PC-9 (cell line): ENCODE results near the gene PGPEP1. TPM values are rescaled to one million over a fixed set of nuclear protein-coding genes. Genes with fewer than 3 reads are reported as not detected.
A peak's percentile ranks its signal among the peaks of the same experiment; 100 is the strongest.

Experiments used
- BruUV-seq: library from RNA; stranded (reverse); fragments of 400-500 nt; replicated peaks from 2 replicates; lab custom pipeline; 2021; lab: Mats Ljungman, UMichigan
- CTCF ChIA-PET: fragments of 300-600 bp; sonication (Branson Sonifier 250); formaldehyde crosslinking; loops from one replicate; lab custom pipeline; 2022; ENCODE audit warnings: antibody characterized with exemption; lab: Charles Lee
- POLR2A ChIA-PET: fragments of 300-600 bp; sonication (Branson Sonifier 250); formaldehyde crosslinking; loops from one replicate; lab custom pipeline; 2022; ENCODE audit warnings: antibody characterized with exemption; ENCODE audit not compliant: unreplicated experiment; lab: Charles Lee
- DNase-seq, 2 experiments: peaks; one replicate each; pipeline versions ENCODE4 v3.0.0 to v3.0.0-alpha.2; 2015 to 2022; ENCODE audit warnings: mixed read lengths in 1 of 2
- H2AFZ ChIP-seq: fragments of 200-600 bp; sonication (generic); 2 replicates; pipeline ENCODE4 v1.8.1; 2017; ENCODE audit warnings: antibody characterized with exemption
- H3F3A ChIP-seq: fragments of 200-600 bp; sonication (generic); 2 replicates; pipeline ENCODE4 v1.8.1; 2017; ENCODE audit warnings: antibody characterized with exemption, mild to moderate bottlenecking, low read depth; ENCODE audit not compliant: insufficient read depth
- H3K27ac ChIP-seq: fragments of 200-600 bp; sonication (generic); 2 replicates; pipeline ENCODE4 v1.6.1; 2016; ENCODE audit warnings: mixed run types
- H3K27me3 ChIP-seq: fragments of 200-600 bp; sonication (generic); 2 replicates; pipeline ENCODE4 v1.6.1; 2016; ENCODE audit warnings: low read depth, mixed run types; ENCODE audit not compliant: insufficient read depth
- H3K36me3 ChIP-seq: fragments of 200-600 bp; sonication (generic); 2 replicates; pipeline ENCODE4 v1.6.1; 2016; ENCODE audit warnings: low read depth, mixed run types
- H3K4me1 ChIP-seq: fragments of 200-600 bp; sonication (generic); replicated peaks from 2 replicates; pipeline ENCODE4 v1.6.1; 2016; ENCODE audit warnings: mixed run types; ENCODE audit not compliant: insufficient read depth
- H3K4me2 ChIP-seq: fragments of 200-600 bp; sonication (generic); 2 replicates; pipeline ENCODE4 v1.6.1; 2017; ENCODE audit warnings: mixed run types
- H3K4me3 ChIP-seq: fragments of 200-600 bp; sonication (generic); 2 replicates; pipeline ENCODE4 v1.6.1; 2016; ENCODE audit warnings: mixed run types
- H3K79me2 ChIP-seq: fragments of 200-600 bp; sonication (generic); 2 replicates; pipeline ENCODE4 v1.6.1; 2017; ENCODE audit warnings: low read depth, mixed run types
- H3K9me2 ChIP-seq: fragments of 200-600 bp; sonication (generic); 2 replicates; pipeline ENCODE4 v1.8.1; 2017; ENCODE audit warnings: mild to moderate bottlenecking; ENCODE audit not compliant: insufficient read depth
- H3K9me3 ChIP-seq: fragments of 200-600 bp; sonication (generic); 2 replicates; pipeline ENCODE4 v1.8.1; 2016; ENCODE audit warnings: low read depth; ENCODE audit not compliant: insufficient read depth
- H4K20me1 ChIP-seq: fragments of 200-600 bp; sonication (generic); 2 replicates; pipeline ENCODE4 v1.8.1; 2017; ENCODE audit not compliant: insufficient read depth
- EZH2 ChIP-seq: fragments of 200-600 bp; sonication (generic); IDR thresholded peaks from 2 replicates; pipeline ENCODE4 v1.8.0; 2017; ENCODE audit warnings: antibody characterized with exemption, low read depth
- intact Hi-C: fragments of 100-400 bp; cut with micrococcal nuclease; formaldehyde crosslinking; loops from one replicate; pipeline ENCODE4 v1.10.0; 2022; ENCODE audit not compliant: unreplicated experiment
- total RNA-seq: library from RNA; stranded (reverse); gene quantifications from 2 replicates; pipeline ENCODE4 v1.2.3, GENCODE V29; 2021
- TF ChIP-seq, protein P1 (sequence below): fragments of 200-600 bp; sonication (generic); conservative IDR thresholded peaks from 2 replicates; pipeline ENCODE4 v1.6.1; 2017; ENCODE audit warnings: mixed run types, antibody characterized with exemption, mild to moderate bottlenecking, moderate library complexity

The PGPEP1 gene
- total RNA-seq, 1 experiment from 2014 or later = 53.6 TPM

DNA sequence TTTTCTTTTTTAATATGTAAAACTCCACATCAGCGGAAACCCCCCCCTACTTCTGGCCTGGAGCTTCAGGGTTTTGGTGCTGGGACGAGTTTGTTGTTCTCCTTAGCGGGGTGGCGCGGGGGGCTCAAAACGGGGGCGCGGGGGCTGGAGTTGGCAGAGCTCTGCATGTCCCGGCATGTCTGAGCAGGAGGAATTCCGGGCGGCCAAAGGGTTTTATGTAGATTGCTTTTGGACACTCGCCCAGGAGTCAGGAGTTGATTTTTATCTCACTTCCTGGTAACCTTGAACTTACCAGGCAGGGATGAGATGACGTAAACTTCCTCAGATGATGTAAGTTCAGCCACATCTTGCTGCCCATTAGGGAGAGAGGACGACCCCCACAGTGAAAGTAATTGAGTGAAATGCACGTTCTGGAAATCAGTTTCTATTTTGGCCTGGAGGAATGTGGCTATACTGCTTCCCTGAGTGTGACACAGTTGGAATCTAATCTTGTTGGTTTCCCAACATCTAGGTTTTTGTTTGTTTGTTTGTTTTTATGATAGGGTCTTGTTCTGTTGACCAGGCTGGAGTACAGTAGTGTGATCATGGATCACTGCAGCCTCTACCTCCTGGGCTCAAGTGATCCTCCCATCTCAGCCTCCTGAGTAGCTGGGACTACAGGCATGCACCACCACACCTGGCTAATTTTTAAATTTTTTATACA is 24.6 kb downstream of the PGPEP1 start:
- TF ChIP-seq EZH2 = no peak
- TF ChIP-seq, protein P1, sequence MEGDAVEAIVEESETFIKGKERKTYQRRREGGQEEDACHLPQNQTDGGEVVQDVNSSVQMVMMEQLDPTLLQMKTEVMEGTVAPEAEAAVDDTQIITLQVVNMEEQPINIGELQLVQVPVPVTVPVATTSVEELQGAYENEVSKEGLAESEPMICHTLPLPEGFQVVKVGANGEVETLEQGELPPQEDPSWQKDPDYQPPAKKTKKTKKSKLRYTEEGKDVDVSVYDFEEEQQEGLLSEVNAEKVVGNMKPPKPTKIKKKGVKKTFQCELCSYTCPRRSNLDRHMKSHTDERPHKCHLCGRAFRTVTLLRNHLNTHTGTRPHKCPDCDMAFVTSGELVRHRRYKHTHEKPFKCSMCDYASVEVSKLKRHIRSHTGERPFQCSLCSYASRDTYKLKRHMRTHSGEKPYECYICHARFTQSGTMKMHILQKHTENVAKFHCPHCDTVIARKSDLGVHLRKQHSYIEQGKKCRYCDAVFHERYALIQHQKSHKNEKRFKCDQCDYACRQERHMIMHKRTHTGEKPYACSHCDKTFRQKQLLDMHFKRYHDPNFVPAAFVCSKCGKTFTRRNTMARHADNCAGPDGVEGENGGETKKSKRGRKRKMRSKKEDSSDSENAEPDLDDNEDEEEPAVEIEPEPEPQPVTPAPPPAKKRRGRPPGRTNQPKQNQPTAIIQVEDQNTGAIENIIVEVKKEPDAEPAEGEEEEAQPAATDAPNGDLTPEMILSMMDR = no peak
- Histone ChIP-seq H3K4me1 (peaks cover 50% of the 10 kb centered on the region), H3K4me3 (peak overlapping the region; percentile 2; the same call in 1 of the 2 replicates), H3K4me2 (peak overlapping the region; percentile 70), H2AFZ (no peak overlapping the region), H4K20me1 (no peaks in the 10 kb centered on the region), H3K27me3 (no peaks in the 10 kb centered on the region), H3K79me2 (no peaks in the 10 kb centered on the region), H3K9me3 (no peaks in the 10 kb centered on the region), H3K9me2 (no peaks in the 10 kb centered on the region), H3K36me3 (0 out of 2 replicates have a peak, but pooled peaks cover 3% of the 10 kb centered on the region), H3F3A (peaks cover 52% of the 10 kb centered on the region), H3K27ac (peak overlapping the region; percentile 98)
- CTCF ChIA-PET = interaction anchor here (0.6 to 0.7 kb wide), 2 partner anchors 16 to 54 kb away, joined by 3 to 5 read pairs; partner anchors contain the start of gene SSBP4
- BruUV-seq = no TSS peak
- POLR2A ChIA-PET = interaction anchor here (0.6 kb wide), 1 partner anchor 870 kb away, joined by 3 read pairs; no protein-coding TSS in a partner anchor
- intact Hi-C loops = loop anchor here (1.0 to 2.0 kb wide), 2 partner anchors 9 to 16 kb away; no protein-coding TSS in a partner anchor
- peak; percentile 79 to 100 for DNase-seq

DNA sequence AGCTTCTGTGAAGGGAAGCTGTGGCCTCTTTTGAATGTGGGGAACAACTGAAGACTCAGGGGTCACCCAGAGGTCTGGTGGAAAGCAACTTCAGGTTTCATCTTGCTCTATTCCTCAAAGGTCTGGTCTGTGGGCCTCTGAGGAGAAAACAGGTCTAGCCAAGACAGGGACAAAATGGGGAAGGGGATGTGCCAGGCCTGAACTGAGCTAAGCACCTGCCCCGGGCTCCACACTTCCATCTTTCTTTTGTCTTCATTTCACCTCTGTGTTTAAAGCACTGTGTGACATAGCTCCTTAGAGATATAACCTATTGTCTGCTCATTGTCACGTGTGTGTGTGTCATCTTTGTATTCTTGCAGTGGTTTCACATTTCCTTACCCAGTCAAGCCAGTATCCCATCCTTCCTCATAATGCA is 25.6 kb downstream of the PGPEP1 start:
- Histone ChIP-seq H3K27ac (peak overlapping the region; percentile 98), H3K27me3 (no peaks in the 10 kb centered on the region), H3K9me3 (no peaks in the 10 kb centered on the region), H3K36me3 (no peaks in the 10 kb centered on the region), H4K20me1 (no peaks in the 10 kb centered on the region), H3K79me2 (no peaks in the 10 kb centered on the region), H3K4me3 (no peak overlapping the region), H3F3A (peaks cover 48% of the 10 kb centered on the region), H3K4me2 (peak overlapping the region; percentile 70), H3K4me1 (peaks cover 50% of the 10 kb centered on the region), H2AFZ (no peak overlapping the region), H3K9me2 (no peaks in the 10 kb centered on the region)
- POLR2A ChIA-PET = no interaction called here
- TF ChIP-seq, protein P1 = no peak
- TF ChIP-seq EZH2 = no peak
- intact Hi-C loops = no loop called here
- BruUV-seq = no TSS peak
- CTCF ChIA-PET = interaction anchor here (0.7 to 1.0 kb wide), 2 partner anchors 38 to 86 kb away, joined by 3 to 4 read pairs; no protein-coding TSS in a partner anchor
- DNase-seq = peak in 1 of 2 experiments; percentile 75

DNA sequence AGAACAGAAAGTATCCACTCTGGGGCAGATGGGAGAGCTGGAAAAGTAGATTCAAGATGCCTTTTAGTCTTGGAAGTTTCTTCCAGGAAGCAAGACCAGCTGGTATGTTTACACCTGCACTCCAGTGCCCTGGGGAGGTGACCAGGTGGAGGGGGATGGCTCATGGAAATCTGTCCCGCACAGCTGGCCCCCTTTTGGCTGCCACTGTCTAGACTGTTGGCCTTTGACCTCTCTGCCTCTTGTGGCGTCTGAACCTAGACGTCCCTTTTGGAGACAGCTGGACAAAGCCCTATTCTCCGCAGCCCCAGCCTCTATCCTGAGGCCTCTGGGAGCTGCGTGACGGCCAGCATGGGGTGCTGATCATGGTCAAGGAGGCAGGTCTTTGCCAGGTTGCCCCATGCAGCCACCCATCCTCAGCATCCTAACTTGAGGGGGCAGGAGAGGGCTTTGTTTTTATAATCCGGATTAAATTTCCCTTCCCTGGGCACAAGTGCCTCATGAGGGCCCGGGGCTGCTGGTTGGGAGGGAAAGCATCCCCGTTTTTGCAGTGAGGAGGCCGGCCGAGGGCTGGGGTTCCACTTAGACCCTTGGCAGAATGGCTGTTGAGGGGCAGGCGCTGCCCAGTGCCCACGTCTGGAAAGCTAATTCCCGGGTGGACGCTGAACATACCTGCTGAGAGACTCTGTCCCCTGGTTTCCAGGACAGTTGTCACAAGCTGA is 28.3 kb downstream of the PGPEP1 start:
- POLR2A ChIA-PET = no interaction called here
- no peaks in the 10 kb centered on the region for H3K36me3 ChIP-seq
- no peak overlapping the region for H3K4me3 ChIP-seq
- TF ChIP-seq, protein P1 = no peak
- TF ChIP-seq EZH2 = no peak
- DNase-seq = peak in 1 of 2 experiments; percentile 23
- no peak overlapping the region for H2AFZ ChIP-seq
- no peaks in the 10 kb centered on the region for H4K20me1 ChIP-seq
- CTCF ChIA-PET = interaction anchor here (0.7 kb wide), 1 partner anchor 17 kb away, joined by 9 read pairs; the partner anchor contains the start of gene GDF15
- H3K27ac ChIP-seq = no peak overlapping the region
- no peak overlapping the region for H3K4me2 ChIP-seq
- intact Hi-C loops = no loop called here
- H3K79me2 ChIP-seq = no peaks in the 10 kb centered on the region
- H3K9me2 ChIP-seq = no peaks in the 10 kb centered on the region
- no peaks in the 10 kb centered on the region for H3K27me3 ChIP-seq
- peaks cover 42% of the 10 kb centered on the region for H3F3A ChIP-seq
- BruUV-seq = no TSS peak
- H3K4me1 ChIP-seq = peaks cover 39% of the 10 kb centered on the region
- H3K9me3 ChIP-seq = no peaks in the 10 kb centered on the region
